A549 treated with Hydrocortisone at 1 μM for 4 hours (cell line): ENCODE measurements around the gene PCP4L1. TPM values are rescaled to one million over a fixed set of nuclear protein-coding genes. Genes with fewer than 3 reads are reported as not detected.

Experiments
- total RNA-seq: library from RNA; stranded (reverse); fragments of 200-300 nt; extraction: Qiagen RNA extraction; gene quantifications from 5 replicates; pipeline ENCODE4 v1.2.3, GENCODE V29; 2022

Gene PCP4L1
- 0.09 to 0.17 TPM (median 0.12 TPM) in 4 of 5 replicates, not detected in the other for total RNA-seq

GRCh38 chr1:161258439-161259344, at the start of gene PCP4L1:
PCP4L1 (plus strand) TSS chr1:161258745; CDS start chr1:161258975, 230 bp downstream.

GRCh38 chr1:161215076-161215475, 43.5 kb upstream of the PCP4L1 start, which contains the start of gene FCER1G:
FCER1G (plus strand) TSS chr1:161215295; CDS start chr1:161215322, 27 bp downstream.

GRCh38 chr1:161225534-161226319, 32.8 kb upstream of the PCP4L1 start, which contains the start of gene TOMM40L:
TOMM40L (plus strand) TSS chr1:161226060; CDS start chr1:161226490, 430 bp downstream.

GRCh38 chr1:161238039-161238473, 20.5 kb upstream of the PCP4L1 start, which contains the start of gene NR1I3:
NR1I3 (minus strand) TSS chr1:161238203; CDS start chr1:161236565, 1,638 bp downstream.

GRCh38 chr1:161309868-161310267, 51.3 kb downstream of the PCP4L1 start, which contains the start of gene MPZ:
MPZ (minus strand) TSS chr1:161309968; CDS start chr1:161309905, 63 bp downstream.

GRCh38 chr1:161314201-161314981, 55.8 kb downstream of the PCP4L1 start, which contains the start of gene SDHC:
SDHC (plus strand) TSS chr1:161314381; CDS start chr1:161314406, 25 bp downstream.

Other genes starting within 250 kb of the PCP4L1 start
- gene F11R, start 237.6 kb upstream of the PCP4L1 start, total RNA-seq = 47.1 to 81.0 TPM (median 59.6 TPM) in 5 replicates
- 0.36 to 0.44 TPM (median 0.39 TPM) in 4 of 5 replicates, not detected in the other for gene TSTD1, start 219.8 kb upstream of the PCP4L1 start, total RNA-seq
- gene USF1, start 212.8 kb upstream of the PCP4L1 start, total RNA-seq = 44.3 to 53.3 TPM (median 48.2 TPM) in 5 replicates
- gene ARHGAP30, start 188.9 kb upstream of the PCP4L1 start, total RNA-seq = 0.05 to 0.15 TPM (median 0.12 TPM) in 5 replicates
- 1.00 to 2.2 TPM (median 2.0 TPM) in 5 replicates for gene NECTIN4, start 169.2 kb upstream of the PCP4L1 start, total RNA-seq
- gene KLHDC9, start 160.4 kb upstream of the PCP4L1 start, total RNA-seq = 1.5 to 2.6 TPM (median 1.9 TPM) in 5 replicates
- 97.4 to 109 TPM (median 107 TPM) in 5 replicates for gene PFDN2, start 140.7 kb upstream of the PCP4L1 start, total RNA-seq
- gene NIT1, start 140.6 kb upstream of the PCP4L1 start, total RNA-seq = 29.9 to 32.4 TPM (median 30.9 TPM) in 5 replicates
- gene DEDD, start 126.1 kb upstream of the PCP4L1 start, total RNA-seq = 30.0 to 33.7 TPM (median 30.7 TPM) in 5 replicates
- 85.4 to 123 TPM (median 86.5 TPM) in 5 replicates for gene UFC1, start 104.8 kb upstream of the PCP4L1 start, total RNA-seq
- gene USP21, start 99.2 kb upstream of the PCP4L1 start, total RNA-seq = 19.7 to 23.1 TPM (median 21.3 TPM) in 5 replicates
- 12.7 to 17.2 TPM (median 16.4 TPM) in 5 replicates for gene PPOX, start 92.3 kb upstream of the PCP4L1 start, total RNA-seq
- gene B4GALT3, start 81.2 kb upstream of the PCP4L1 start, total RNA-seq = 22.6 to 25.6 TPM (median 24.1 TPM) in 5 replicates
- 0.02 to 0.18 TPM in 2 of 5 replicates, not detected in the others for gene ADAMTS4, start 59.7 kb upstream of the PCP4L1 start, total RNA-seq
- 77.6 to 110 TPM (median 81.3 TPM) in 5 replicates for gene NDUFS2, start 56.4 kb upstream of the PCP4L1 start, total RNA-seq
- 0.22 to 0.43 TPM (median 0.28 TPM) in 3 of 5 replicates, not detected in the others for gene FCER1G, start 43.5 kb upstream of the PCP4L1 start, total RNA-seq
- 1.2 to 2.3 TPM in 2 of 5 replicates, not detected in the others for gene APOA2, start 35.1 kb upstream of the PCP4L1 start, total RNA-seq
- gene TOMM40L, start 32.7 kb upstream of the PCP4L1 start, total RNA-seq = 10.6 to 13.0 TPM (median 11.1 TPM) in 5 replicates
- gene NR1I3, start 20.5 kb upstream of the PCP4L1 start, total RNA-seq = not detected in 5 replicates
- gene MPZ, start 51.2 kb downstream of the PCP4L1 start, total RNA-seq = 0.13 to 0.27 TPM (median 0.21 TPM) in 4 of 5 replicates, not detected in the other
- 244 to 267 TPM (median 250 TPM) in 5 replicates for gene SDHC, start 55.6 kb downstream of the PCP4L1 start, total RNA-seq
- gene CFAP126, start 109.1 kb downstream of the PCP4L1 start, total RNA-seq = 0.14 to 0.25 TPM (median 0.22 TPM) in 3 of 5 replicates, not detected in the others
- gene FCGR2A, start 246.7 kb downstream of the PCP4L1 start, total RNA-seq = not detected in 5 replicates